Smooth muscle cell (in vitro differentiated cells): ENCODE data around the gene BRSK1. TPM values are rescaled to one million over a fixed set of nuclear protein-coding genes. Genes with fewer than 3 reads are reported as not detected.
A peak's percentile ranks its signal among the peaks of the same experiment; 100 is the strongest.

ENCODE experiments used
- DNase-seq: peaks from one replicate; lab custom pipeline; 2025; ENCODE audit not compliant: unreplicated experiment; lab: John Stamatoyannopoulos, UW
- H2AFZ ChIP-seq: fragments of 200-600 bp; sonication (generic); 2 replicates; pipeline ENCODE4 v1.6.0; 2016; ENCODE audit warnings: antibody characterized with exemption, low read depth, mild to moderate bottlenecking
- H3F3A ChIP-seq: fragments of 200-600 bp; sonication (generic); 2 replicates; pipeline ENCODE4 v1.6.0; 2017; ENCODE audit warnings: antibody characterized with exemption, low read depth
- H3K27ac ChIP-seq: fragments of 200-600 bp; sonication (generic); 2 replicates; pipeline ENCODE4 v1.5.1; 2016; ENCODE audit warnings: low read depth, mild to moderate bottlenecking
- H3K27me3 ChIP-seq: fragments of 200-600 bp; sonication (generic); 2 replicates; pipeline ENCODE4 v1.6.1; 2016; ENCODE audit warnings: low read depth, mild to moderate bottlenecking
- H3K36me3 ChIP-seq: fragments of 200-600 bp; sonication (generic); 2 replicates; pipeline ENCODE4 v1.5.1; 2016; ENCODE audit warnings: low read depth
- H3K4me1 ChIP-seq: fragments of 200-600 bp; sonication (generic); 2 replicates; pipeline ENCODE4 v1.5.1; 2016; ENCODE audit warnings: low read depth
- H3K4me2 ChIP-seq: fragments of 200-600 bp; sonication (generic); 2 replicates; pipeline ENCODE4 v1.6.0; 2016; ENCODE audit warnings: mild to moderate bottlenecking
- H3K4me3 ChIP-seq: fragments of 200-600 bp; sonication (generic); 2 replicates; pipeline ENCODE4 v1.5.1; 2016; ENCODE audit warnings: mild to moderate bottlenecking
- H3K79me2 ChIP-seq: fragments of 200-600 bp; sonication (generic); 2 replicates; pipeline ENCODE4 v1.6.0; 2016; ENCODE audit warnings: low read depth, mild to moderate bottlenecking
- H3K9ac ChIP-seq: fragments of 200-600 bp; sonication (generic); 2 replicates; pipeline ENCODE4 v1.6.0; 2016; ENCODE audit warnings: low read depth
- H3K9me3 ChIP-seq: fragments of 200-600 bp; sonication (generic); replicated peaks from 2 replicates; pipeline ENCODE4 v1.5.1; 2016; ENCODE audit warnings: low read depth
- H4K20me1 ChIP-seq: fragments of 200-600 bp; sonication (generic); 2 replicates; pipeline ENCODE4 v1.6.0; 2016; ENCODE audit warnings: low read depth
- WGBS: methylation state at CpG from one replicate; pipeline ENCODE4 v1.1.7; 2016; ENCODE audit warnings: low lambda C conversion rate; 5-methylcytosine and 5-hydroxymethylcytosine counted together
- polyA plus RNA-seq: library from polyadenylated mRNA; unstranded; fragments of >200 nt; fragmentation: Nextera tagmentation; extraction: Ambion mirVana; gene quantifications from 2 replicates; pipeline ENCODE4 v1.2.1, GENCODE V29; 2016
- total RNA-seq: library from RNA; depleted of rRNA; stranded (reverse); fragments of >200 nt; gene quantifications from 2 replicates; pipeline ENCODE4 v1.2.3, GENCODE V29; 2014
- TF ChIP-seq, protein P1 (sequence below): fragments of 200-600 bp; sonication (generic); IDR thresholded peaks from 2 replicates; pipeline ENCODE4 v1.5.1; 2017; ENCODE audit warnings: borderline replicate concordance, mild to moderate bottlenecking, antibody characterized with exemption; ENCODE audit not compliant: insufficient read depth, poor library complexity, severe bottlenecking

Gene BRSK1
- total and polyA plus RNA-seq, 2 experiments from 2014 or later = 3.0 to 5.0 TPM

DNA sequence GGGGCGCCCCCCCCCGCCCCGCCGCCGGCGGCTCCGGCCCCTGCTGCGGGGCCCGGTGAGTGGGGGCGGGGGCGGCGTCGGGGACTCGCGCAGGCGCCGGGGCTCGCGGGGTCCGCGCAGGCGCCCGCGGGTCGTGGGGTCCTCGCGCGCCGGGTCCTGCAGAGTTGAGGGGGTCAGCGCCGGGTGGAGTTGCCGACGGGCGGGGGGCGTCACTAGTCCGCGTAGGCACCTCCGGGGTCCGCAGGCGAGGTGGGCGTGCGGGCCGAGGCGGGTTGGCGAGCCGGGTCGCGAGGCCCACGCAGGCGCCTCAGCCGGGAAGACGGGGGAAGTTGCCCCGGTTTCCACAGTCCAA, 25.3 kb upstream of the BRSK1 start:
- H3K27ac ChIP-seq = peak overlapping the region; percentile 86
- peaks cover 48% of the 10 kb centered on the region for H3K79me2 ChIP-seq
- peaks cover 16% of the 10 kb centered on the region for H3F3A ChIP-seq
- peak overlapping the region; percentile 91 for H2AFZ ChIP-seq
- TF ChIP-seq, protein P1, sequence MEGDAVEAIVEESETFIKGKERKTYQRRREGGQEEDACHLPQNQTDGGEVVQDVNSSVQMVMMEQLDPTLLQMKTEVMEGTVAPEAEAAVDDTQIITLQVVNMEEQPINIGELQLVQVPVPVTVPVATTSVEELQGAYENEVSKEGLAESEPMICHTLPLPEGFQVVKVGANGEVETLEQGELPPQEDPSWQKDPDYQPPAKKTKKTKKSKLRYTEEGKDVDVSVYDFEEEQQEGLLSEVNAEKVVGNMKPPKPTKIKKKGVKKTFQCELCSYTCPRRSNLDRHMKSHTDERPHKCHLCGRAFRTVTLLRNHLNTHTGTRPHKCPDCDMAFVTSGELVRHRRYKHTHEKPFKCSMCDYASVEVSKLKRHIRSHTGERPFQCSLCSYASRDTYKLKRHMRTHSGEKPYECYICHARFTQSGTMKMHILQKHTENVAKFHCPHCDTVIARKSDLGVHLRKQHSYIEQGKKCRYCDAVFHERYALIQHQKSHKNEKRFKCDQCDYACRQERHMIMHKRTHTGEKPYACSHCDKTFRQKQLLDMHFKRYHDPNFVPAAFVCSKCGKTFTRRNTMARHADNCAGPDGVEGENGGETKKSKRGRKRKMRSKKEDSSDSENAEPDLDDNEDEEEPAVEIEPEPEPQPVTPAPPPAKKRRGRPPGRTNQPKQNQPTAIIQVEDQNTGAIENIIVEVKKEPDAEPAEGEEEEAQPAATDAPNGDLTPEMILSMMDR = no peak
- DNase-seq = peak; percentile 53
- H3K4me2 ChIP-seq = peak overlapping the region; percentile 100
- no peaks in the 10 kb centered on the region for H3K27me3 ChIP-seq
- no CpG with 5 or more reads among the region's 53 CpGs for WGBS
- H3K4me3 ChIP-seq = peak overlapping the region; percentile 90
- peaks cover 47% of the 10 kb centered on the region for H4K20me1 ChIP-seq
- H3K9ac ChIP-seq = peak overlapping the region; percentile 93
- peaks cover 33% of the 10 kb centered on the region for H3K4me1 ChIP-seq
- no peaks in the 10 kb centered on the region for H3K9me3 ChIP-seq
- H3K36me3 ChIP-seq = no peaks in the 10 kb centered on the region

DNA sequence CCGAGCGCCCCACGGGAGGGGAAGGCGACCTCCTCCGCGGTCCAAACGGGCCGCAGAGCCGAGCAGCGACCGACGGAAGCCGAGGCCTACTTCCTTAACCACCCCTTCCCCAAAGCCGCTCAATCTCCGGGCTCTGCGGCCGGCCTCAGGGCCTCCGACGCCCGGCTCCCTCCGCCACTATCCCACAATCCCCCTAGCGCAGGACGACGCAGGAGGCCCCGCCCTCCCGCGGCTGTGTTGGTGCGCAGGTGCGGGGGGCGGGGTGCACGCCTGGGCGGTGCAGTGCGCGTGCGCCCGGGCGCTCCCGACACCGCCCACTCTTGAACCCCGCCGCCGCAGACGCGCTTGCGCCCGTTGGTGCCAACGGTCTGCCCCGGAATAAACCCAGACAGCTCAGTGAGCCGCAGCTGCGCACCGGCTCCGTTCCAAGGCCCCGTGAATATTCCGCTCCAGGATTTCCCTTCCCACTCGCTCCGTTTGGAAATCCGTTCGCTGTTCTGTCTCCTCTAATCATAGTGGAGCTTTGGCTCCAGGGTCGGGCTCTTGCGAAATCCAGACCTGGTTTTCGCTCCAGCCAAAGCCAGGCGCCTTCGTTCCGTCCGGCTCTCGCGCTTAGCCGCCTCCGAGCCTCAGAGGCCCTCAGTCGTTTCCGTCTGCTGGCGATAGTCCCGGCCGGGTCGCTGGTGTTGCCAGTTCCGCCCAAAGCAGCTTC, 24.8 kb upstream of the BRSK1 start, which contains the start of gene PPP6R1:
Gene PPP6R1, minus strand, starts transcription at position 190 of the 712 bp plus-strand sequence. CDS start 11,914 bp downstream, outside the sequence.
- Histone ChIP-seq H3K4me1 (peaks cover 33% of the 10 kb centered on the region), H3K9me3 (no peaks in the 10 kb centered on the region), H3K4me2 (peak within 1 kb of the TSS; percentile 100), H3K9ac (peak within 1 kb of the TSS; percentile 93), H3K36me3 (no peaks in the 10 kb centered on the region), H3F3A (peaks cover 16% of the 10 kb centered on the region), H4K20me1 (peaks cover 42% of the 10 kb centered on the region), H3K27me3 (no peaks in the 10 kb centered on the region), H2AFZ (peak within 1 kb of the TSS; percentile 91), H3K79me2 (peaks cover 43% of the 10 kb centered on the region), H3K4me3 (peak within 1 kb of the TSS; percentile 90), H3K27ac (peak within 1 kb of the TSS; percentile 92)
- TF ChIP-seq, protein P1 = no peak
- peak; percentile 94 for DNase-seq
- WGBS = under 1% methylated on average over 63 of the region's 76 CpGs

DNA sequence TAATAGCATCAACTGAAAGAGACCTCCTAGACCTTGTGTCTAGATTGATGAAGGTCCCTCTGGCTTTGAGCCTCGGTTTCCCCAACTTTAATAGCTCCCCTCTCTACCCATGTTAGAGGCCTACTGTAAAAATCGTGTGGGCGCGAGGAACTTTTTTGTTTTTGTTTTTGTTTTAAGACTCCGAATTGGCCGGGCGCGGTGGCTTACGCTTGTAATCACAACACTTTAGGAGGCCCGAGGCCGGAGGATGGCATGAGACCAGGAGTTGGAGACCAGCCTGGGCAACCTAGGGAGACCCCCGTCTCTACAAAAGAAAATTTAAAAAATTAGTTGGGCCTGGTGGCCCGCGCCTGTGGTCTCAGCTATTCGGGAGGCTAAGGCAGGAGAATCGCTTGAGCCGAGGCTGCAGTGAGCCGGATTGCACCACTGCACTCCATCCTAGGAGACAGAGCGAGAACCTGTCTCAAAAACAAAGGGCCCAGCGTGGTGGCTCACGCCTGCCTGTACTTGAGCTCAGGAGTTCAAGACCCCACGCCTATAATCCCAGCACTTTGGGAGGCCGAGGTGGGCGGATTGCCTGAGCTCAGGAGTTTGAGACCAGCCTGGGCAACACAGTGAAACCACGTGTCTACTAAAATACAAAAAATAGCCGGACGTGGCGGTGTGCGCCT, 24.1 kb upstream of the BRSK1 start:
- Histone ChIP-seq H3K4me3 (peak overlapping the region; percentile 90), H3K27ac (peak overlapping the region; percentile 92), H3K27me3 (no peaks in the 10 kb centered on the region), H3K9me3 (no peaks in the 10 kb centered on the region), H3K4me1 (peaks cover 33% of the 10 kb centered on the region), H3F3A (peaks cover 16% of the 10 kb centered on the region), H3K4me2 (peak overlapping the region; percentile 100), H3K79me2 (peaks cover 36% of the 10 kb centered on the region), H3K9ac (peak overlapping the region; percentile 73), H2AFZ (peak overlapping the region; percentile 75), H3K36me3 (no peaks in the 10 kb centered on the region), H4K20me1 (peaks cover 35% of the 10 kb centered on the region)
- no peak for DNase-seq
- TF ChIP-seq, protein P1 = no peak
- 34% methylated on average over 29 of the region's 29 CpGs for WGBS
